GM10847 (cell line): ENCODE measurements around the gene EGFR.

Source experiments
- POLR2A ChIP-seq: IDR thresholded peaks from 2 replicates; pipeline ENCODE4 v1.6.1; 2011; ENCODE audit not compliant: insufficient read length; ENCODE audit errors: extremely low read depth

The EGFR gene

GRCh38 chr7:55060085-55060484 lies 41.3 kb downstream of the EGFR start:
- no peak for TF ChIP-seq POLR2A

GRCh38 chr7:55060636-55061022 lies 41.8 kb downstream of the EGFR start:
- no peak for TF ChIP-seq POLR2A

GRCh38 chr7:55061726-55062499 lies 43.1 kb downstream of the EGFR start:
- no peak for TF ChIP-seq POLR2A

GRCh38 chr7:55063061-55063460 lies 44.2 kb downstream of the EGFR start:
- no peak for TF ChIP-seq POLR2A

GRCh38 chr7:55063633-55064032 lies 44.8 kb downstream of the EGFR start:
- TF ChIP-seq POLR2A: no peak

- no peak for TF ChIP-seq POLR2A
Observed at GRCh38 chr7:55065079-55065478, 46.3 kb downstream of the EGFR start.

- TF ChIP-seq POLR2A: no peak
Observed at GRCh38 chr7:55065511-55066229, 46.9 kb downstream of the EGFR start.

- no peak for TF ChIP-seq POLR2A
Observed at GRCh38 chr7:55066524-55066923, 47.7 kb downstream of the EGFR start.

- no peak for TF ChIP-seq POLR2A
Observed at GRCh38 chr7:55066938-55067337, 48.1 kb downstream of the EGFR start.

- TF ChIP-seq POLR2A: no peak
Observed at GRCh38 chr7:55067748-55068147, 48.9 kb downstream of the EGFR start.

- TF ChIP-seq POLR2A: no peak
Observed at GRCh38 chr7:55069271-55069792, 50.5 kb downstream of the EGFR start.

GRCh38 chr7:55070271-55070743 lies 51.5 kb downstream of the EGFR start:
- no peak for TF ChIP-seq POLR2A

GRCh38 chr7:55070854-55071253 lies 52.0 kb downstream of the EGFR start:
- no peak for TF ChIP-seq POLR2A

- TF ChIP-seq POLR2A: no peak
Observed at GRCh38 chr7:55071411-55072175, 52.8 kb downstream of the EGFR start.

- no peak for TF ChIP-seq POLR2A
Observed at GRCh38 chr7:55072251-55072650, 53.4 kb downstream of the EGFR start.
